OCI-LY1 (cell line): ENCODE measurements around the gene TFPI2.
A peak's percentile ranks its signal among the peaks of the same experiment; 100 is the strongest.

Source experiments
- H2AFZ ChIP-seq: fragments of 200-600 bp; sonication (generic), shearing (Covaris generic); 2 replicates; pipeline ENCODE4 v1.6.0; 2014; ENCODE audit warnings: antibody characterized with exemption, mild to moderate bottlenecking, low read length
- H3F3A ChIP-seq: fragments of 200-600 bp; sonication (generic), shearing (Covaris generic); 2 replicates; pipeline ENCODE4 v1.6.0; 2014; ENCODE audit warnings: mild to moderate bottlenecking, antibody characterized with exemption, low read length, moderate library complexity; ENCODE audit not compliant: insufficient read depth
- H3K27ac ChIP-seq: fragments of 200-600 bp; sonication (generic); 2 replicates; pipeline ENCODE4 v1.5.1; 2014; ENCODE audit warnings: low read length, mixed run types, mild to moderate bottlenecking, low read depth; ENCODE audit not compliant: poor library complexity, severe bottlenecking
- H3K27me3 ChIP-seq: fragments of 200-600 bp; sonication (generic); 2 replicates; pipeline ENCODE4 v1.6.0; 2014; ENCODE audit warnings: antibody characterized with exemption, mild to moderate bottlenecking, low read length, moderate library complexity; ENCODE audit not compliant: insufficient read depth
- H3K36me3 ChIP-seq: fragments of 200-600 bp; sonication (generic); 2 replicates; pipeline ENCODE4 v1.6.1; 2014; ENCODE audit warnings: mild to moderate bottlenecking, antibody characterized with exemption, low read length, moderate library complexity, mixed read lengths; ENCODE audit not compliant: insufficient read depth
- H3K4me1 ChIP-seq: fragments of 200-600 bp; sonication (generic); 2 replicates; pipeline ENCODE4 v1.5.1; 2014; ENCODE audit warnings: mild to moderate bottlenecking, low read length, moderate library complexity; ENCODE audit not compliant: insufficient read depth, severe bottlenecking
- H3K4me2 ChIP-seq: fragments of 200-600 bp; sonication (generic), shearing (Covaris generic); 2 replicates; pipeline ENCODE4 v1.6.1; 2014; ENCODE audit warnings: low read length
- H3K4me3 ChIP-seq: fragments of 200-600 bp; sonication (generic); 2 replicates; pipeline ENCODE4 v1.5.1; 2014; ENCODE audit warnings: low read length, low read depth, mild to moderate bottlenecking, mixed read lengths; ENCODE audit not compliant: poor library complexity, severe bottlenecking
- H3K79me2 ChIP-seq: fragments of 200-600 bp; shearing (Covaris generic); 2 replicates; pipeline ENCODE4 v1.6.1; 2016; ENCODE audit warnings: mixed run types, low read length, mixed read lengths; ENCODE audit not compliant: insufficient read depth
- H3K9ac ChIP-seq: fragments of 200-600 bp; sonication (generic), shearing (Covaris generic); 2 replicates; pipeline ENCODE4 v1.6.1; 2014; ENCODE audit warnings: mild to moderate bottlenecking, low read length, mixed read lengths
- H3K9me2 ChIP-seq: fragments of 200-600 bp; sonication (generic), shearing (Covaris generic); 2 replicates; pipeline ENCODE4 v1.6.1; 2014; ENCODE audit warnings: low read depth, mild to moderate bottlenecking, low read length, mixed read lengths
- H3K9me3 ChIP-seq: fragments of 200-600 bp; shearing (Covaris generic); 2 replicates; pipeline ENCODE4 v1.6.1; 2014; ENCODE audit warnings: low read length, mixed read lengths
- H4K20me1 ChIP-seq: fragments of 200-600 bp; sonication (generic), shearing (Covaris generic); 2 replicates; pipeline ENCODE4 v1.6.0; 2016; ENCODE audit warnings: mild to moderate bottlenecking, low read length; ENCODE audit not compliant: insufficient read depth
- CTCF ChIP-seq: fragments of 200-600 bp; sonication (generic), shearing (Covaris generic); IDR thresholded peaks from 2 replicates; pipeline ENCODE4 v1.5.1; 2017; ENCODE audit warnings: mild to moderate bottlenecking, antibody characterized with exemption, low read length, moderate library complexity, mixed read lengths
- EZH2 ChIP-seq: fragments of 200-600 bp; sonication (generic), shearing (Covaris generic); IDR thresholded peaks from 2 replicates; pipeline ENCODE4 v1.8.0; 2017; ENCODE audit warnings: borderline replicate concordance, mixed run types, mild to moderate bottlenecking, antibody characterized with exemption, low read length, moderate library complexity, mixed read lengths

TFPI2 gene

GRCh38 chr7:93884541-93884940, 6.0 kb downstream of the TFPI2 start:
- no peaks in the 10 kb centered on the region for H3K79me2 ChIP-seq
- no peaks in the 10 kb centered on the region for H3K27me3 ChIP-seq
- no peaks in the 10 kb centered on the region for H3K36me3 ChIP-seq
- H3K4me2 ChIP-seq, result no peak overlapping the region
- no peak overlapping the region for H3K27ac ChIP-seq
- peaks cover under 1% of the 10 kb centered on the region for H3K4me1 ChIP-seq
- no peaks in the 10 kb centered on the region for H4K20me1 ChIP-seq
- no peak overlapping the region for H3K4me3 ChIP-seq
- H3F3A ChIP-seq, result no peaks in the 10 kb centered on the region
- H3K9ac ChIP-seq, result no peak overlapping the region
- no peak overlapping the region for H2AFZ ChIP-seq
- peaks cover 1% of the 10 kb centered on the region; the same call in 1 of the 2 replicates for H3K9me3 ChIP-seq
- TF ChIP-seq EZH2, result no peak
- TF ChIP-seq CTCF, result no peak
- H3K9me2 ChIP-seq, result no peaks in the 10 kb centered on the region

DNA sequence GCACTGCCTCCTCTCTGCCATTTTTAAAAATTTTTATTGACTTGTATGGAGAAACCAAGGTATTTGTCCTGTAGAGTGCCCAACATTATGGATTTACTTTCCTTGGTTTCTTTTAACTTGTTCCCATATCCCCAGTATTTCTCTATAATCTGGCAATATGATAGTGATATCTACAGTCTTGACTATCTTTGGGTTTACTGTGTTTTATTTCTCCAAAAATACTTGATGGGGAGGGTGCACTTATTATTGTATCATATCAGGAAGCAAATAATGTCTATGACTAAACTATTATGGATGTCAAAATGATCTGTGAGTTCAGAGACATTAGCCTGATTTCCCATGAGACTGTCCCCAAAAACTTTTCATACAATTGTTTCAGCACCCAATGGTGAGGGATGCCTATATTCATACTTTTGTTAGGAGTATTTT, 6.6 kb downstream of the TFPI2 start:
- Histone ChIP-seq H3K9ac (no peak overlapping the region), H3K4me1 (no peaks in the 10 kb centered on the region), H3K9me3 (peaks cover 3% of the 10 kb centered on the region; the same call in 1 of the 2 replicates)

GRCh38 chr7:93883078-93883916, 7.3 kb downstream of the TFPI2 start:
- H2AFZ ChIP-seq, result no peak overlapping the region
- H3K4me2 ChIP-seq, result no peak overlapping the region
- no peak overlapping the region for H3K9ac ChIP-seq
- no peak overlapping the region for H3K27ac ChIP-seq
- no peaks in the 10 kb centered on the region for H3K79me2 ChIP-seq
- H3F3A ChIP-seq, result no peaks in the 10 kb centered on the region
- no peaks in the 10 kb centered on the region for H4K20me1 ChIP-seq
- H3K4me3 ChIP-seq, result no peak overlapping the region
- TF ChIP-seq CTCF, result peak; percentile 47; the same call in 1 of the 2 replicates
- no peak for TF ChIP-seq EZH2
- H3K4me1 ChIP-seq, result no peaks in the 10 kb centered on the region
- no peaks in the 10 kb centered on the region for H3K27me3 ChIP-seq
- H3K9me3 ChIP-seq, result peaks cover 3% of the 10 kb centered on the region; the same call in 1 of the 2 replicates
- no peaks in the 10 kb centered on the region for H3K36me3 ChIP-seq
- H3K9me2 ChIP-seq, result no peaks in the 10 kb centered on the region

More for the DNA sequence above, 6.6 kb downstream of the TFPI2 start:
- Histone ChIP-seq H2AFZ (no peak overlapping the region), H3K27me3 (no peaks in the 10 kb centered on the region), H3K27ac (no peak overlapping the region), H3K79me2 (no peaks in the 10 kb centered on the region), H4K20me1 (no peaks in the 10 kb centered on the region), H3K36me3 (no peaks in the 10 kb centered on the region), H3K4me2 (no peak overlapping the region), H3K4me3 (no peak overlapping the region), H3F3A (no peaks in the 10 kb centered on the region), H3K9me2 (no peaks in the 10 kb centered on the region)
- TF ChIP-seq CTCF (no peak), EZH2 (no peak)
